HG03565 (cell line): ENCODE results near the gene ITGB3.
A peak's percentile ranks its signal among the peaks of the same experiment; 100 is the strongest.

Experiments used
- ATAC-seq: cut with Tn5 transposase; IDR thresholded peaks from one replicate; pipeline ENCODE4 v1.9.1; 2021; ENCODE audit warnings: mild to moderate bottlenecking, moderate library complexity; ENCODE audit not compliant: unreplicated experiment

Gene ITGB3

DNA sequence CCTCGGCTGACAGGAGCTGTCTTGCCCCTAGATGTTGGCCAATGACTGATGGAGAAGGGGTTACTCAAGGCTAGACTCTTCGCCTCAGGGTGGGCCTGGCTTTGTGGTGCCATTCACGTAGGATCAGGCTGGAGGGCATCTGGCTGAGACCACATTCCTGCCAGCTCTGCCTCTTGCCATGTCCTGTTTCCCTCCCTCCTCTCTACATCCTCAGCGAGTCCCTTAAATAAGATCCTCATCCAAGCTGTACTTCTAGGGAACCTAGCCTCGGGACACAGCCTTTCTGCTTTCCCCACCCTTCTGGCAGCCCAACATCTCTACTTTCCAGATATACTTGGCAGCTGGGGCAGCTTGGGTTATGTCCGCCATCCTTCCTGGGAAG, 42.2 kb downstream of the ITGB3 start:
- ATAC-seq = no peak

DNA sequence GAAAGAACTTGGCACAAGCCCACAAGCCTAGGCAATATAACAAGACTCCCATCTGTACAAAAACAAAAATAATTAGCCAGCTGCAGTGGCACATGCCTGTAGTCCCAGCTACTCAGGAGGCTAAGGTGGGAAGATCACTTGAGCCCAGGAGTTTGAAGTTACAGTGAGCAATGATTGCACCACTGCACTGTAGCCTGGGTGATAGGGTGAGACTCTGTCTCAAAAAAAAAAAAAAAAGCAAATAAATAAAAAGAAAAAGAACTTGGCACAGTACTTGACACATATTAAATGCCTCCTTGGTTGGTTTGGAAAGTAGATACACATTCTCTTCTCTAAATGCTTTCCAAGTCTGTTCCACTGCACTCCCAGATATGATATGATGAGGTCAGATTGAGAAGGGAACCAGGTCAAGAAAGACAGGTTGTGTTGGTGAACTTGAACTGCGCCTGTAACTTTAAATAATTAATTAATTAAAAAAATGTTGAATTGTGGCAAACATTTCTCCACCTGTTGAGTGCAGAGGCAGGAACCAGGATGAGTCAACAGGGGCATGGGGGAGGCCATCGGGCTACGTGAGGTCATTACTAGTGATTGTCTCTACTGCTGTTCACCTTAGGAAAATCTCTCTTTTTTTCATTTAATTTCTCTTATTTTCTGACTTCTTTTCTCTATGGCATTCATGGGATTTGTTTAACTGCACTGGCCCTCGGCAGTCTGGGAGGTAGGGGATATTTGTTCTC, 44.2 kb downstream of the ITGB3 start:
- no peak for ATAC-seq

DNA sequence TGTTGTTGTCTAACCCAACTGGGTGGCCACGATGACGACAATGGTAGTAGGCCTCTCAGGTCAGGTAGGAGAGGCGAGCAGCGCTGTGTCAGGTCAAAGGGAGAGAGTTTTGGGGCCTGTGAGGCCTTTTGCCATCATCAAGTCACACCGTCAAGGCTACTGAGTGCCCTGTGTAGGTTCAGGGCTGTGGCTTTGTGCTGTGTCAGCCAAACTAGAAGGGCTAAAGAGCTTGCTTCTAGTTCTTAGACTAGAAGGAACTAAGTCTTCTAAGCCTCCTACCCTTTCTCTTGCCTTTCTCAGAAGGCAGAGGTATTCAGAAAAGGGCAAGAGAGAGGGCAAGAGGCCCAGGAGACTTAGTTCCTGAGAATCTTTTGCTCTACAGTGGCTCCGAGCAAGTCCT, 45.1 kb downstream of the ITGB3 start:
- ATAC-seq = no peak

DNA sequence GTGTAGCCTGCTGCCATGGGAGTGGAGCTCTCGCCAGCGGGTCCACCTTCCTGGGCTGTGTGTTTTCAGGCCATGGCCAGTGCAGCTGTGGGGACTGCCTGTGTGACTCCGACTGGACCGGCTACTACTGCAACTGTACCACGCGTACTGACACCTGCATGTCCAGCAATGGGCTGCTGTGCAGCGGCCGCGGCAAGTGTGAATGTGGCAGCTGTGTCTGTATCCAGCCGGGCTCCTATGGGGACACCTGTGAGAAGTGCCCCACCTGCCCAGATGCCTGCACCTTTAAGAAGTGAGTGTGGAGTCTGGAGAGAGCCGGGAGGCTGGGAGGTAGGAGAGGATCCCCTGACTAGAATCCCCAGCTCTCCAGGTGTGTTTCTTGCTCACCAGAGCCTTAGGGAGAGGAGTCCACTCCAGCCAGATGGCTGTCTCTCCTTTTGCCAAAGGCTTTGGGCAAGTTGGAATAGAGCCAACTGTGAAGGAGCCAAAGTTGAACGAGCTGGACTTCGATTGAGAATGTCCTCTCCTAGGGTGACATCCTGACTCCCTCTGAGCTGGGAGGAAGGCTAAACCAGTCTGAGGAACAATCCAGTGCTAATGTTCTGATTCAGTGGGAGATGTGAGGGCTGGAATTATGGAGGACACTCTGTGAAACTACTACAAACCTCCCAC, 45.7 kb downstream of the ITGB3 start:
- ATAC-seq = no peak

DNA sequence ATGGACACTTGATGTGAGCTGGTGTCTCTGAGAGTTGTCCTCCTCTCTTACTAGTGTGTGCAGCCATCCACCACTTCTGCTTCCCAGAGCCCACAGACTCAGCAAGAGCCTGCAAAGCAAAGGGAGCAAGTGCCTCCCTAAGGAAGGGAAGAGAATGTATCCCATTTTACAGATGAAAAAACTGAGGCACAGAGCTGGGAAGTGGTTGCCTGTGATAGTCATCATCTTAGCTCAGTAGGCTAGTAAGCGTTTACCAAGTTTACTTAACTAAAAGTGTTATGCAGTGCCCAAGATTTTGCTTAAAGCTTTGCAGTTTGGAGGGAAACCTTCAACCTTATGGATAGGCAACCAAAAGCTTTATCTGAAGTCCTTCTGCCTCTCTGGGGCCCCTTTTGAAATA, 47.1 kb downstream of the ITGB3 start:
- no peak for ATAC-seq

DNA sequence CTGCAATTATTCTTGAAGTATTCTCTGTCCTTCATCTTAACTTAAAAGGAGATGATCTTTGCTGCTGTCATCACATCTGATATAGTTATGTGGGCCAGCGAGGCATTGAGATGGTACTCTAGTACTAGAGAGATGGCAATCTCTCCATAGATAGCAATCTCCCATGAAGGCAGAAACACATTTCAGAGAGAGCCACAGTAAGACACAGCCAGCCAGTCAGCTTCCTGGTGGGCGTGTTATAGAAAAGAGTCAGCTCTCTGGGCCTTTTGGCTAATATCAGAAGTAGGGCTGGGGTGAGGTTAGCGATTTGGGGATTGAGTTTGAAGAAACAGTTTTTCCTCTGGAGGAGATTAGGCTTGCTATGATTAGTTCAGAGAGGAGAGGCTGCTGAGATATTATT, 47.5 kb downstream of the ITGB3 start:
- no peak for ATAC-seq

DNA sequence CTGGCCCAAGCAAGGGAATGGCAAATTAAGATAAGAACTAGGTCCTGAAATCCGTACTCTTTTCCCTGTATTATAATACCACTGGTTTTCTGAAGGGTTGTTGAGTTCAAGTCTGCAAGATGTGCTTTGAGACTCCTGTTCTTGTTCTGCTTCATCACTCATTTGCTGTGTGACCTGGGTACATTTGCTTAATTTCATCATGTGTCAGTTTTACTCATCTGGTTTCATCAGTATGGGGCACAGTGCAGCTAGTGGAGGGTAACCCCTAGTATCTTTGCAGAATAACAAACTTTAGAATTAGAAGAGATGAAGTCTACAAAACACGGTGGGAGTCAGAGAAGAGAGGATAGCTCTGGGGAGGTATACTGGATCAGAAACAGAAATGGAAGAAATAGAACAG, 48.2 kb downstream of the ITGB3 start:
- no peak for ATAC-seq

DNA sequence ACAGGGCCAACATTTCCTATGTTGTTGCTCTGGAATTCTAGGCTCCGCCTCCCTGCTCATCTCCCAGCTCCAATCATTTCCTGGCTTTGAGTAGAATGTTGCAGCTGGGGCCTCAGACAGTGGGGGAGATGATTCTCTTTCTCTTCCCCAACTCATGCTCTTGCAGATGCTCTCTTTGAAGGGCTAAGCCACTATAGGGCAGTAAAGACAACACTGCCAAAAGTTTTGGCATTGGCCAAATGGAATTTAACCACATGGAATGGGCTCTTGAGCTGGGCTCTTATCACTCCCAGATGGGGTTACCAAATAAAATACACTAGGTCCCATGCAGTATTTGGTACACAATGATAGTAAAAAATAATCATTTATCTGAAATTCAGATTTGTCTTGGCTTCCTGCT, 50.6 kb downstream of the ITGB3 start:
- ATAC-seq = no peak

DNA sequence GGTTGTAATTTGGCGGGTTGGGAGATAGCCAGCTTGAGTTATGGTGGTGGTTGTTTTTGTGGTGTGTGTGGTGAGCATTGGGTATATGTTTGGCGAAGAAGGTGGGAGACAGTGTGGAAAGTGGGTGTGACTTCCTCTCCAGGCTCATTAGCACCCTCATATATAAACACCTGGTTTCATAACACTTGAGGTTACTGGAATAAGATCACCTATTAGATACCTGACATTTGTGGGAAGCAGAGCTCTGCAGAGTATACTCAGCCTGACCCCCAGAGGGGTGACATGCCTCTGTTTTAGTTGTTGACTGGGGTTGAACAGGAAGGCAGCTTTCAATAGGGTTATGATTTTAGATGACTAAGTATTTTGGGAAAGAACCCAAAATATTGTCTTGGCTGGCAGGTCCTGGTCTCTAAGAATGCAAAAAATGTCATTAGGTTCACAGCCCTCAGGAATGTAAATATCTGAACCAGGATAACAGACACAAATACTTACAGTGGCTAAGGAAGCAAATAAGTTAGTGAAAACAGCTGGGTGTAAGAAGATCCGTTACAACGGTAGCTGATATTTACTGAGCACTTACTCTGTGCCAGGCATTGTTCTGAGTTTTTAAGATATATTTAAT, 51.8 kb downstream of the ITGB3 start:
- no peak for ATAC-seq

DNA sequence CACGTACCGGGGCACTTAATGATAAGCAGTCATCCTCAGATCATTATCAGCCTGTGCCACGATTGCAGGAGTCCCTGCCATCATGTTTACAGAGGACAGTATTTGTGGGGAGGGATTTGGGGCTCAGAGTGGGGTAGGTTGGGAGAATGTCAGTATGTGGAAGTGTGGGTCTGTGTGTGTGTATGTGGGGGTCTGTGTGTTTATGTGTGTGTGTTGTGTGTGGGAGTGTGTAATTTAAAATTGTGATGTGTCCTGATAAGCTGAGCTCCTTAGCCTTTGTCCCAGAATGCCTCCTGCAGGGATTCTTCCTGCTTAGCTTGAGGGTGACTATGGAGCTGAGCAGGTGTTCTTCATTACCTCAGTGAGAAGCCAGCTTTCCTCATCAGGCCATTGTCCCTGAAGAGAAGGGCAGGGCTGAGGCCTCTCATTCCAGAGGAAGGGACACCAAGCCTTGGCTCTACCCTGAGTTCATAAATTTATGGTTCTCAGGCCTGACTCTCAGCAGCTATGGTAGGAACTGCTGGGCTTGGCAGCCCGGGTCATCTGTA, 56.6 kb downstream of the ITGB3 start:
- ATAC-seq = no peak

DNA sequence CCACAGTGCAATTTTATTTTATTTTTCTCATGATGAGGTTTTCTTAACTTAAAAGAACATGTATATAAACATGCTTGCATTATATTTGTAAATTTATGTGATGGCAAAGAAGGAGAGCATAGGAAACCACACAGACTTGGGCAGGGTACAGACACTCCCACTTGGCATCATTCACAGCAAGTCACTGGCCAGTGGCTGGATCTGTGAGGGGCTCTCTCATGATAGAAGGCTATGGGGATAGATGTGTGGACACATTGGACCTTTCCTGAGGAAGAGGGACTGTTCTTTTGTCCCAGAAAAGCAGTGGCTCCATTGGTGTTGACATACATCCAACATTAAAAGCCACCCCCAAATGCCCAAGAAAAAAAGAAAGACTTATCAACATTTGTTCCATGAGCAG, 57.8 kb downstream of the ITGB3 start:
- no peak for ATAC-seq

DNA sequence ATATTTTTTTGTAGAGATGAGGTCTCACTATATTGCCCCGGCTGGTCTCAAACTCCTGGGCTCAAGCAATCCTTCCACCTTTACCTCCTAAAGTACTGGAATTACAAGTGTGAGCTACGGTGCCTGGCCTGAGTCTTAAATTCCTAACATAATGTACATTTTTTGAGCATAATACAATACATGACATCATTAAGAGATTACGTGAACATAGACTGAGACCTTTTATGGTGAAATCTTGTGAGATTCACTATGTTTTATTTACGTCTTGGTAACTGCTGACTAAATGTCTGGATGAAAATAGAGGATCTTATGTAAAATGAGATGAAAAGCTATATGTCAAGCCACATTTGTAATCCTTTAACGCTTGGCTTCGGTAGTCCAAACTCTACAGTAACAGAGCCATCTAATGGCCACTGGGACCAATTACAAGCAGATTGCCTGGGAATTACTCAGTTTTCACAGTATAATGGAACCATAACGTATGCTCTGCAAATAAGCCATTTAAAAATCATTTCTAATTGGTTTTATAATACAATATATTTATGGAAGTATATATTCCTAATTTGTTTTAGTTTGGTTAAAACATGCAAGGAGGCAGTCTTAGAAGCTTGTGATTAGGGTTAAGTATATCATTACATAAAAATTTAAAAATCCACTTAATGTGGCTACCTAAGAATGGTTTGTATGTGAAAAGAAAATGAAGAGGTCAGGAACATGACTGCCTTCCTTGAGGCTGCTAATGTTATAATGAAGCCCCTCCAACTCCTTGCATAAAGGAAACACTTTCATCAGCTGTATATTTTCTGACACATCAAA, 62.0 kb downstream of the ITGB3 start:
- ATAC-seq = peak; percentile 51

DNA sequence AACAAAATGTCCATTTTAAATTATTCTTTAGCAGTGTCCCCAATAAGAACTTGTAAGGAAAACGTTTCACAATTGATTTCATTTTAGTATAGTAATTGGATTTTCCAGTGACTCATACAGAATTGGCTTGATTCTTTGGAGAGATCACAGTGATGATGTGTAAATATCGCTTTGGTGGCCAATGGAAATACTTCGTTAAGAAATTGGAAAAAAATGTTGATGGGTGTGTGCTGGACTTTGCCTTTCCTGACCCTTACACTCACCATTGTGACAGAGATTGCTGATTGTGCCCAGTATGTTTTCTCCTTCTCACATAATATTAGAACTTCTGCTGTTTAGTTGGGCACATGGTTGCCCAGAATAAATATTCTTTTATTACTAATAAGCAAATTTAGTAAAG, 62.7 kb downstream of the ITGB3 start:
- ATAC-seq = no peak

DNA sequence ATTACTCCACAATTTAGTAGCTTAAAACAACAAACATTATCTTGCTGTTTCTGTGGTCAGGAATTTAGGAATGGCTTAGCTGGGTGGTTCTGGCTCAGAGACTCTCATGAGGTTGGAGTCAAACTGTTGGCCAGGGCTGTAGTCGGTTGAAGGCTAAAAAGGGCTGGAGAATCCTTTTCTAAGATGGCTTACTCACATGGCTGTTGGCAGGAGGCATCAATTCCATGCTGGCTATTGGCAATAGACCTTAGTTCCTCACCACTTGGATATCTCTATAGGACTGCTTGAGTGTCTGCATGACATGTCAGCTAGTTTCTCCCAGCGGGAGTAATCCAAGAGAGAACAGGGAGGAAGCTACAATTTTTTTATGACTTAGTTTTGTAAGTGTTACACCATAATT, 63.5 kb downstream of the ITGB3 start:
- ATAC-seq = no peak

DNA sequence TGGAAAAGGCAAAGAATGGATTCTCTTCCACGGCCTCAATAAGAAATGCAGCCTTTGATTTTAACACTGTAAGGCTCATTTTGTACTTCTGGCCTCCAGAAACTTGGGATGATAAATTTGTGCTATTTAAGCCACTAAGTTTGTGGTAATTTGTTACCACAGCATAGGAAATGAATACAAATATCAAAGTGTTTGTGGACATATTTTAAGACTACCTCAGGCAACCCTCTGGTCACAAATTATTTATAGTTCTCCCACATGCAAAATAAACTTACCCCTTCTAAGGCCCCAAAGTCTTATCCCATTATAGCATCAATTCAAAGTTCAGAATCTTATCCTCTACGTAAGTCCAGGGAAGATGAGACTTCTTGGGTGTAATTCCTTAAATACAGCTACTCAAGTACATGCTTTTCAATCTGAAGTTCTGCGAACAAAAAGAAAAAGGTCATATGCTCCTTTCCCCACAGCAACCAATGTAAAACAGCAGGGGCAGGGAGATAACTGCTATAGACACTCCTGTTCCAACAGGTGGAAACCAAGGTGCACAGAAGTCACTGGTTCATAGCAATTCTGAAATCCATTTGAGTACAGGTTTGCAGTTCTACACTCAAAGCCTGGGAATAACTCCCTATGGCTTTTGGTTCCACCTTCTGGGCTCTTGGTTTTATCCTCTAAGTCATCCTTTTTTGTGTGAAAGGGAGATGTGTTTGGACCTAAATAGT, 64.7 kb downstream of the ITGB3 start:
- no peak for ATAC-seq

DNA sequence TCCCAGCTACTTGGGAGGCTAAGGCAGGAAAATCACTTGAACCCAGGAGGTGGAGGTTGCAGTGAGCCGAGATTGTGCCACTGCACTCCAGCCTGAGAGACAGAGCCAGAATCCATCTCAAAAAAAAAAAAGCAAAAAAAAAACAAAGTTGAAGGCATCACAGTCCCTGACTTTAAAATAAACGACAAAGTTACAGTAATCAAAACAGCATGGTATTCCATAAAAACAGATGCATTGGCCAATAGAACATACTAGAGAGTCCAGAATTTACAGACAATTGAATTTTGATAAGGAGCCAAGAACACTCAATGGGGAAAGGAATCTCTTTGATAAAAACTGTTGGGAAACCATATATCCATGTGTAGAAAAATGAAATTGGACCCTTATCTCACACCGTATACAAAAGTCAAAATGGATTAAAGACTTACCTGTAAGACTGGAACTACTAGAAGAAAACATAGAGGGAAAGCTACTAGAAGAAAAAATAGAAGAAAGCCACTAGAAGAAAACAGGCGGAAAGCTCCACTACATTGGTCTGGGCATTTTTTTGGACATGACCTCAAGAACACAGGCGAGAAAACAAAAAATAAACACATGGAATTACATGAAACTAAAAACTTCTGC, 67.4 kb downstream of the ITGB3 start:
- no peak for ATAC-seq

DNA sequence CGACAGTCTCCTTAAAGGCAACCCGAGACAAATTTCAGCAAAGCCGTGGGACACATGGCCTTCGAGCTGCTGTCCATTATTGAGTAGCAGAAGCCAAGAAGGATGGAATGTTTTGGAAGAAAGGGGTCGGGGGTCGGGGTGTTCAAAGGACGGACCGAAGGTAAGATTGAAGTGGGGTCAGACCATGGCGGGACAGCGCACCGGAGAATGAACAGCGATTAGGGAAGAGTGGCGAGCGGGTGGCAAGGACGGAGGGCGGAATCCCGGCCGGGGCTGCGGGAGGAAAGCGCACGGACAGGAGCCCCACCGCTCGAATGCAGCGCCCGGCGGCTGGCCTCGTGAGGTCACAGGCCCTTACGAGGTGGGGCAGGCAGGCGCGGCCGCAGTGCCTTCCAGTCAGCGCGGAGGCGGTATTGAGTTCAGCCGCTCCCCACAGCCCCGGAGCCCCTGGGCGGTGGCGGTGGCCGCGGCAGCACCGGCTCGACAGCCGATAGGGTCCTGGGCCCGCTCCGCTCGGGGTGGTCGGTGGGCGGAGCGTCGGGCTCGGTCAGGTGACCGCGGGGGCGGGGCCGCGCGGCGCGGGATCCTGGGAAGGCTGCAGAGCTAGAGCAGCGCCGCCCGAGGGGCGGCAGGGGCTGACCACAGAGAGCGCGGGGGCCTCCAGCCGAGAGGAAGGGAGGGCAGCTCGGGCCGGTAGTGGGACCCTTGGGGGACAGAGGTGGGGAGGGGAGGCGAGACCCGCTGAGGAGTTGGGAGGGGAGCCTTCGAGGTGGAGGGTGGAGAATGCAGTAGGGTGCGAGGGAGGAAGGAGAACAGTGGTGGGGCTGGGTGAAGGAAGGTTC, 70.0 kb downstream of the ITGB3 start, which contains the start of gene EFCAB13:
EFCAB13 (plus strand) TSS at position 574 of the 842 bp plus-strand sequence. CDS start 4,399 bp downstream, outside the sequence.
- peak; percentile 79 for ATAC-seq

DNA sequence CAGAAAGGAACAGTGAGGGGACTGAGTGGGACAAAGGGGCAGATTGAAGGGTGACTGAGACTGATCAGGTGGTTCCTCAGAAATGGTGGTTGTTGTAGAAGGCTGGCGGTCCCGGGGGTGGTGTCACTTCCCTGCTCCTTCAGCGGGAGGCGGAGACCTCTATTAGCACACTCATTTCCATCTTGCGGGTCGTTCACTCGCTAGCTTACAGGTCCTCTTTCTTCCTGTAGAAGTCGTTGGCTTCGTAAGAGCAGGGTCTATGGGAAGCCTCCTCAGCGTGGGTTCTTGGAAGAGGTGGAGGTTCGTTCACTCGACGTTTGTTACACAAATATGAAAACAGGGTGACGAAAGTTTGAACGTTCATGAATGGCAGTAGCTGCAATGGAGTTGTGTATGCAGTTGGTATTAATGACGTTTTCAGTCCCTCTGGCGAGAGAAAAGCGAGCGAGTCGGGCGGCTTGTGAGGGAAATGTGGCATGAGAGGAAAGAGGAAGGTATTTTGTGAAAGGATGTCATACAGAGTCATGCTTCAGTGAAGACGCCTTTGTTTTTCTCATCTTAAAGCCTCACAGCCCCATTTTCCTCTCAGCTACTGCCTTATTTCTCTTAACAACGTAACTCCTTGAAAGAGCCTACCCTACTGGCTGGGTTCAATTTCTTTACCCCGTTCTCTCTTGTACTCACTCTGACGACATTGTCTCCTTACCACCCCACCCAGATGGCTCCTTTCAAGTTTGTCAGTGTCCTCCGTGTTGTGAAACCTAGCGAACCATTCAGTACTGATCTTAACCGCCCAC, 70.8 kb downstream of the ITGB3 start:
- ATAC-seq = peak; percentile 23
